Amniotic stem cell (primary cell): ENCODE data around the gene BCL7C.
"Not testable (repeated sequence)": the region's sequence is repeated elsewhere in the genome, so short reads cannot be mapped to it uniquely, and the experiment has no call there.

Experiments
- DNase-seq: peaks from one replicate; lab custom pipeline; 2025; lab: John Stamatoyannopoulos, UW

Gene BCL7C

GRCh38 chr16:30860729-30861128 lies 33.1 kb downstream of the BCL7C start:
- DNase-seq: not testable (repeated sequence)

DNA sequence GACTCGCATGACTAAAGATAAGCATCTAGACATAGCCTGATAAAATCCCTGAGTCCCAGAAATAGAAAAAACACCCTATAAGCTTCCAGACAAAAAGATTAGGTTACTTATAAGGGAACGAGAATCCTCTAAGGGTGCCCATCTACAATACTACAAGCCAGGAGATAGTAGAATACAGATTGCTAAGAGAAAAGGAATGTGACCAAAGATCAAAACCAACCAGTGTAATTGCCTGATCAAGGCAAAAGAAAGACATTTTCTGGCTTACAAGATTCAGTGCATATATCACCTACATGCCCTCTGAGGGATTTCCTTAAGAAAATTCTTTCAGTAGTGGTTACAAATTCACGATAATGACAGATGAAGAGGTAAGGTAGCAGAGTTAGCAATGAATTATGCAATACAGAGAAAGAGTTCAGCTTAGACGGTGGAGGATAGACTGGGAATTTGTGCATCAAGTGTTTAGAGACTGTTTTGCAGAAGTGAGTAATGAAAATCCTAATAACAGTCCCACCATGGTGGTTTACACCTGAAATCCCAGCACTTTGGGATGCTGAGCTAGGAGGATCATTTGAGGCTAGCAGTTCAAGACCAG lies 35.0 kb downstream of the BCL7C start:
- DNase-seq: no peak

GRCh38 chr16:30858111-30858495 lies 35.8 kb downstream of the BCL7C start:
- no peak for DNase-seq

GRCh38 chr16:30853758-30854157 lies 40.1 kb downstream of the BCL7C start:
- no peak for DNase-seq

- no peak for DNase-seq
Measured at GRCh38 chr16:30850246-30850645, 43.6 kb downstream of the BCL7C start.

DNA sequence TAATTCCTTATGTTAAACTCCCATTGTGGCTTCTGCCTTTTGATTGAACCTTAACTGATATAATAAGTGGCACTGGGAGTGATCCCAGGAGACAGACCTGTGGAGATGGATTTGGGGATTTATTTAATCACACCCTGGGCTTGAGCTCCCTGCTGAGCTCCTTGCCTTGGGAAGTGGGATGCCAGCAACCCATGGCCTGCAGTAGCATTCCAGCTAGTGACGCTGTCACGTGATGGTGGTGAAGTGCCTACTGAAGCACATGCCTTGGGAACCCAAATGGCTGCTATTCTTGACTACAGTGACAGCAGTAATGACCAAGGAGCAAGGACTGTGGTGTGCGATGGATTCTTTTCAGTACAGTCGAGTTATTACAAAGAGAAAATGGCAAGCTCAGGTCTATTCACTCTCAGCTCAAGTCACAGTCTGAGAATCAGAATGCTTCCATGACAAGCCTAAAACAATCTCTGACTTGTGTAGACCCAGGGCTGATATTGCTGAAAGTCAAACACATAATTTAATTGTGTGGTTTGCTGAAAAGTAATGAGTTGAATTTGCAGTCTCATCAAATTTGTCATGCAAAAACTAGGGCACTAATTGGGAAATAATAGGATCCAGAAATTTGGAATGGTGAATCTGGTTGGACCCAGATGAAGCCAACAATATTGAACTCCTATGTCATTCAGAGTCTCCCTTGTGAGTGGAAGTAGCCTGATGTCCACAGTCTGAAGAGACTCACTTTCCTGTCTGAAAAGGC lies 47.1 kb downstream of the BCL7C start:
- DNase-seq: no peak

DNA sequence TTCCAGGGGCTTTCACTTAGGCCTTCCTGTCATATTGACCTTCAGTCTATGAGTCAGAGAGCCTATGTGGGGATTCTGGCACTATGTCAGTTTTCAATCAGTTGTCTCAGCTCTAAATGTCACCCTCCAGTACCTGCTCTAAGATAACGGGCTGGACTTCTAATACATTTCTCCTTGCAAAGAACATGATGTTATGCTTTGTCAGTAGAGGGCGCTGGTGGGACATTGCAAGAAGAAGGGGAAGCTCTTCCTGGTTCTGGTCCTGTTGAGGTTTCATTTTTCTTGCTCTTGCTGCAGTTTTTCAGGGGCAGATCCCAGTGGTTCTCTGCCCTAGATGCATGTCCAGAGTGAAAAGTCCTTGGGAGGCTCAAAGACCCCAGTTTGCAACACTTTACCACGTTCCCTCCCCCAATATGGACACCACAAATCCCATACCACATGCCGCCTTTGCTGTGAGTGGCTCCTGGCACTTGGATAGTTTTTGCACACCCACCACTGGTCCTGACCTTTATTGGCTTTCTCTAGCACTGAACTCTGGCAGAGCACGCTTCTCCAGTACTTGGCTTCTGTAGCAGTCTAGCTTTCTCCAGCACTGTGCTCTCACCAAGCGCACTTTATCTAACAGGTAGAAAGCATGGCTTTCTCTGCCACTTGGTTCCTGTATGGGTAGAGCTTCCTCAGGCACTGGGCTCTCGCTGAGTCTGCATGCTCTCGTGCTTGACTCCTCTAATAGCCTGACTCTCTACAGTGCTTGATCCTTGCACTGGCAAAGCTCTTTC lies 49.0 kb downstream of the BCL7C start:
- peak; percentile 83 for DNase-seq

DNA sequence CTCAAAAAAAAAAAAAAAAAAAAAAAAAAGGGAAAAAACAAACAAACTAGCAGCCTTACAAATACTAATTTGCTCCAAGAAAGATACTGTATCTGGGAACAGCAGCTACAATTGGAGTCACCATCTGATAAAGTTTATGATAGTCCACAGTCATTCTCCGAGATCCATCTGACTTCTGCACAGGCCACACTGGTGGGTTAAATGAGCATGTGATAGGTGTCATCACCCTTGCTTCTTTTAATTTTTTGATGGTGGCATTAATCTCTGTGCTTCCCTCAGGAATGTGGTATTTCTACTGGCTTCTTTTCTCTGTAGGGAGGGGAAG lies 49.6 kb downstream of the BCL7C start:
- DNase-seq: no peak

- DNase-seq: no peak
Measured at GRCh38 chr16:30843501-30843900, 50.4 kb downstream of the BCL7C start.

GRCh38 chr16:30842971-30843370 lies 50.9 kb downstream of the BCL7C start:
- DNase-seq: no peak

DNA sequence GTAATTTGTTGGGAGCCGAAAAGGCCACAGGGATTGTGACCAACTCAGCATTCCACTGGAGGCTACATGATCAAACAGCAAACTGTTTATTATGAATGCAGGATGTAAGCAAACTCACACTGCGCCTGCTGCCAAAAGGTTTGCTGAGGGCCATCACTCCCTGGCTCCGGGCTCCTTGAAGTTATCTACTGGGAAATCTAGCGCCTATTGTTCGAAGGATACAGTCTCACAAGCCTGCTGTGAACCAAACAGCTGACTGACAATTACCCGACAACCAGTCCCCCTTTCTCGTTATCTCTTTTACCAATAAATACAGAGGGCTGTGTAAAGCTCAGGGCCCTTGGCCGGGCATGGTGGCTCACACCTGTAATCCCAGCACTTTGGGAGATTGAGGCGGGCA lies 52.5 kb downstream of the BCL7C start:
- no peak for DNase-seq

DNA sequence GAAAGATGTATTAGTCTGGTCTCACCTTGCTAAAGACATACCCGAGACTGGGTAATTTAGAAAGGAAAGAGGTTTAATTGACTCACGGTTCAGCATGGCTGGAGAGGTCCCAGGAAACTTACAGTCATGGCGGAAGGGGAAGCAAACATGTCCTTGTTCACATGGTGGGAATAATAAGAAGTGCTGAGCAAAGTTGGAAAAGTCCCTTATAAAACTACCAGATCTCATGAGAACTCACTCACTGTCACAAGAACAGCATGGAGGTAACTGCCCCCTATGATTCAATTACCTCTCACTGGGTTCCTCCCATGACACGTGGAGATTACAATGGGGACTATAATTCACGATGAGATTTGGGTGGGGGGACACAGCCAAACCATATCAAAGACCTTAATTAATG lies 53.3 kb downstream of the BCL7C start:
- DNase-seq: no peak

DNA sequence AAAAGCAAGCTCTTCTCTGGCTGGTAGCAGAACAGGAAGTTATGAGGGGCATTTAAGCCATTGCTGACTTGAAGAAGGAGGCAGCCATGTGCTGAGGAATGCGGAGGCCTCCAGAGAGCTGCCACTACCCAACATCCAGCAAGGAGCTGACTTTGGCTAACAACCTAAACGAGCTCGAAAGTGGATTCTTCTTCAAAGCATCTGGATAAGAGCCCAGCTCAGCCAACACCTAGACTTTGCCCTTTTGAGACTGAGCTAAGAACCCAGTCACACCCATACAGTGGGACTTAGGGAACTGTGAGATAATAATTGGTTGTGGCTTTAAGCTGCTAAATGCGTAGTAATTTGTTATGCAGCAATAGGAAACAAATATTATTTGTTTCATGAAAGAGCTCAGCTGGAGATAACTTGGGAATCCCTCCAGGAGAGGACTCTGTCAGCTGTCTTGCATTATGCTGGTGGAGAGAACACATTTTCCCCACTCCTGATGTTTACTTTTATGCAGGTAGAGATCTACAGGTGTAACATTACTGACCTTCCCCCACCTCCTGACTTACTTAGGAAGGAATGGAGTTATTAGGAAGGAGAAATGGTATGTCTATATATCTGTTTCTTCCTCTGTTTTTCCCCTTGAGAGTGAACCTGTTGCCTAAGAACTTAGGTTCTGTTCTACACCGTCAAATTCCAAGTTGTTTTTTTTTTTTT lies 54.2 kb downstream of the BCL7C start:
- DNase-seq: no peak

DNA sequence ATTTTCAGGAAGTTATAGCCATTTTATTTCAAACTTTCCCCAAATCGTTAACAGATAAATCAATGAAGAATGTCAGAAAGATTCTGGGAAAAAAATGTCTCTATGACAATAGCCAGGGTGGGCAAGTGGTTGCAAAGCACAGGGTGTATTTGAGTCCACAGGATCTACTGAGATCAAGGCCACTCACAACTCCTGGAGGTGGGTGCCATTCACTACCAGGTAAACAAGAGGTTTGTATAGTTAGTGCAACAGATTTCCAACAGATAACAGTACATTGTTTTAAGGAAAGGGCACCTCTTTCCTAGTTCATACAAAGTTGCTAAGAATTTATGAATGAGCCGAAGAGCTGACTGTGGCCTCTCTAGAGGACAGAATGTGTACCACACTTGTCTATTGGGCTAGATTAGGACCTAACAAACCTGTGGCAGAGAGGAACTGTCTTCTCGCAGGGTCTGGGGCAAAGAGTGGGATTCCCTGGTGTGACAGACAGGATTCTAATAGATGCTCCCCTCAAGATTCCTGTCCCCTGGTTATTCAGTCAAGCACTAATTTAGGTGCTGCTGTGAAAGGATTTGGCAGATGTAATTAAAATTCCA lies 54.9 kb downstream of the BCL7C start:
- DNase-seq: no peak

DNA sequence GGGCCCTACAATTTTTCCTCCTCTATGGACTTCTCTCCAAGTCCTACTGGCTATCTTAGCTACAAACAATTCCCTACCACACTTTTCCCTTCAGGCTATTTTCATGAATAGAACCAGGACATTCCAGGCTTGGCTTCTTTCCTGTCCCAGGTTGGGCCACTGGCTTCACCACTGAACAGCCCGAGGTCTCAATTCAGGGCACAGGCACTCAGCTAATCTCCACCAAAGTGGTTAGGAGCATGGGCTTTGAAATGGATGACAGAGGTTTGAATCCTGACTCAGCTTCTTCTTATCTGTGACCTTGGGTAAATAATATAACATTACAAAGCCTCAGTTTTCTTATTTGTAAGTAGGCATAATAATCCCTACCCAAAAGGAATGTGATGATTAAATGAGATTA lies 56.0 kb downstream of the BCL7C start:
- DNase-seq: no peak
